Lower leg skin (tissue), 3 donors: Measurements from ENCODE around the gene GRAMD2B.

Experiments
- POLR2A ChIP-seq, 2 donors: fragments of 450-650 bp; IDR thresholded peaks; one replicate each; pipeline ENCODE4 v1.6.1; 2016 to 2017; ENCODE audit warnings: antibody characterized with exemption in 2 of 2, mild to moderate bottlenecking in 1 of 2, moderate library complexity in 1 of 2
- TF ChIP-seq, protein P1 (sequence below), 3 donors: fragments of 450-650 bp; IDR thresholded peaks; one replicate each; pipeline ENCODE4 v1.5.1; 2016; ENCODE audit warnings: antibody characterized with exemption in 3 of 3, mild to moderate bottlenecking in 3 of 3, moderate library complexity in 2 of 3

- no peak for TF ChIP-seq POLR2A (IDR thresholded peaks at IDR 0.05)
- TF ChIP-seq, protein P1, sequence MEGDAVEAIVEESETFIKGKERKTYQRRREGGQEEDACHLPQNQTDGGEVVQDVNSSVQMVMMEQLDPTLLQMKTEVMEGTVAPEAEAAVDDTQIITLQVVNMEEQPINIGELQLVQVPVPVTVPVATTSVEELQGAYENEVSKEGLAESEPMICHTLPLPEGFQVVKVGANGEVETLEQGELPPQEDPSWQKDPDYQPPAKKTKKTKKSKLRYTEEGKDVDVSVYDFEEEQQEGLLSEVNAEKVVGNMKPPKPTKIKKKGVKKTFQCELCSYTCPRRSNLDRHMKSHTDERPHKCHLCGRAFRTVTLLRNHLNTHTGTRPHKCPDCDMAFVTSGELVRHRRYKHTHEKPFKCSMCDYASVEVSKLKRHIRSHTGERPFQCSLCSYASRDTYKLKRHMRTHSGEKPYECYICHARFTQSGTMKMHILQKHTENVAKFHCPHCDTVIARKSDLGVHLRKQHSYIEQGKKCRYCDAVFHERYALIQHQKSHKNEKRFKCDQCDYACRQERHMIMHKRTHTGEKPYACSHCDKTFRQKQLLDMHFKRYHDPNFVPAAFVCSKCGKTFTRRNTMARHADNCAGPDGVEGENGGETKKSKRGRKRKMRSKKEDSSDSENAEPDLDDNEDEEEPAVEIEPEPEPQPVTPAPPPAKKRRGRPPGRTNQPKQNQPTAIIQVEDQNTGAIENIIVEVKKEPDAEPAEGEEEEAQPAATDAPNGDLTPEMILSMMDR (IDR thresholded peaks at IDR 0.05), result no peak
Observed at GRCh38 chr5:126483156-126483555, 59.9 kb downstream of the GRAMD2B start.
